Hematopoietic multipotent progenitor cell treated with erythropoietin and hydrocortisone succinate and interleukin-3 and kit ligand, for 15 days (in vitro differentiated cells): ENCODE measurements around the gene TIMM13.

Experiments used
- DNase-seq: peaks from one replicate; pipeline ENCODE4 v3.0.0-alpha.2; 2015; ENCODE audit warnings: low spot score

Gene TIMM13

GRCh38 chr19:2381148-2381820, 46.1 kb downstream of the TIMM13 start:
- DNase-seq = no peak

- DNase-seq = no peak
Observed at GRCh38 chr19:2380567-2380966, 46.8 kb downstream of the TIMM13 start.

- no peak for DNase-seq
Observed at GRCh38 chr19:2376784-2377519, 50.4 kb downstream of the TIMM13 start.
